ENCODE results near the gene MRPL3.

GRCh38 chr3:131530843-131531242 is 28.1 kb upstream of the MRPL3 start:
- TF ChIP-seq CTCF (IDR thresholded peaks at IDR 0.05; ENCODE audit: insufficient read depth, low read length), result no peak
- TF ChIP-seq REST (IDR thresholded peaks at IDR 0.05; ENCODE audit: insufficient replicate concordance, low read depth), result no peak
- TF ChIP-seq POLR2AphosphoS5 (IDR thresholded peaks at IDR 0.05; ENCODE audit: low read depth), result no peak
